Stimulated activated CD8-positive, alpha-beta memory T cell treated with anti-CD3 and anti-CD28 coated beads, Interleukin-12 subunit alpha, Interleukin-12 subunit beta, amount 100 ng/mL, for 24 hours (primary cell): ENCODE results near the gene DBNDD2.

Source experiments
- DNase-seq: peaks from one replicate; pipeline ENCODE4 v3.0.0-alpha.2; 2020; ENCODE audit errors: extremely low read depth

Gene DBNDD2

DNA sequence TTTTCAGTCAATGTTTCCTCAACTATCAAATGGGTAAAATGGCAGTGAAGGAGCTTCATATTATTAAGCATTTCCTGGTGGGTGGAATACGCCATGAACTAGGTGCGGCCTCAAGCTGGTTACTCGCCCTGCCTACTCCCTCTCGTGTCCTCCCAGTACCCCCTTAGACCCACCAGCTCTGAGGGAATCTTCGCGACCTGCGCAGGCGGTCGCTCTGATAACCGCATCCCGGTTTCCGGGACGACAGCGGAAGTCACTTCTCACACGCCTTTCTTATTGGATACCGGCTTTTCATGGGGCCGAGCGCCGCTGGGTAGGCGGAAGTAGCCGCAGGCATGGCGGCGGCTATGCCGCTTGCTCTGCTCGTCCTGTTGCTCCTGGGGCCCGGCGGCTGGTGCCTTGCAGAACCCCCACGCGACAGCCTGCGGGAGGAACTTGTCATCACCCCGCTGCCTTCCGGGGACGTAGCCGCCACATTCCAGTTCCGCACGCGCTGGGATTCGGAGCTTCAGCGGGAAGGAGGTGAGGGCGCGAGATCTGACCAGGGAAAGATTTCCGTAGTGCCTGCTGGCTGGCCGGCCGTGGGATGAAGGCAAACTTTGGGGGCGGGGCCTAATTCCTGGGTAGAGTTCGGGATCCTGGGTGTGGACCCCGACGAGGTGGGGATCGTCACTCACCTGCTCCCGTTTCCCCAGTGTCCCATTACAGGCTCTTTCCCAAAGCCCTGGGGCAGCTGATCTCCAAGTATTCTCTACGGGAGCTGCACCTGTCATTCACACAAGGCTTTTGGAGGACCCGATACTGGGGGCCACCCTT lies 7.9 kb downstream of the DBNDD2 start, which contains the start of gene PIGT:
TSS of gene PIGT (plus strand) at position 320 of the 816 bp plus-strand sequence. CDS start at position 336, 16 bp downstream.
- peak; percentile 74 for DNase-seq

DNA sequence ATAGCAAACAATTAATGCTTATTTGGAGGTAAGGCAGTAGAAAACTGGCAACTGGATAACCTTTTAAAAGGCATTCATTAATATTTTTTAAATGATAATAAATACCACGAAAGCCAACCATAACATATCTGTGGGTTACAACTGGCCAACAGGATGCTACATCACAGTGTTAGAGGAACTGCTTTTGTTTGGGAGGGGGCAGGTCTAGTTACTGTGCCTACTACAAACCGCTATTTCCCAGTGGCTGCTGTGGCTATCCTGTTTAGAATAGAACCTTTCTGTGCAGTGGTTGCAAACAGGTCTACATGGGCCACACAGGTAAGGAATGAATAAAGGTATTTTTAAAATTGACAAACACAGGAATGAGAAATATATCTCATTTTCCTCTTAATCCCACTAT lies 8.8 kb downstream of the DBNDD2 start:
- no peak for DNase-seq

DNA sequence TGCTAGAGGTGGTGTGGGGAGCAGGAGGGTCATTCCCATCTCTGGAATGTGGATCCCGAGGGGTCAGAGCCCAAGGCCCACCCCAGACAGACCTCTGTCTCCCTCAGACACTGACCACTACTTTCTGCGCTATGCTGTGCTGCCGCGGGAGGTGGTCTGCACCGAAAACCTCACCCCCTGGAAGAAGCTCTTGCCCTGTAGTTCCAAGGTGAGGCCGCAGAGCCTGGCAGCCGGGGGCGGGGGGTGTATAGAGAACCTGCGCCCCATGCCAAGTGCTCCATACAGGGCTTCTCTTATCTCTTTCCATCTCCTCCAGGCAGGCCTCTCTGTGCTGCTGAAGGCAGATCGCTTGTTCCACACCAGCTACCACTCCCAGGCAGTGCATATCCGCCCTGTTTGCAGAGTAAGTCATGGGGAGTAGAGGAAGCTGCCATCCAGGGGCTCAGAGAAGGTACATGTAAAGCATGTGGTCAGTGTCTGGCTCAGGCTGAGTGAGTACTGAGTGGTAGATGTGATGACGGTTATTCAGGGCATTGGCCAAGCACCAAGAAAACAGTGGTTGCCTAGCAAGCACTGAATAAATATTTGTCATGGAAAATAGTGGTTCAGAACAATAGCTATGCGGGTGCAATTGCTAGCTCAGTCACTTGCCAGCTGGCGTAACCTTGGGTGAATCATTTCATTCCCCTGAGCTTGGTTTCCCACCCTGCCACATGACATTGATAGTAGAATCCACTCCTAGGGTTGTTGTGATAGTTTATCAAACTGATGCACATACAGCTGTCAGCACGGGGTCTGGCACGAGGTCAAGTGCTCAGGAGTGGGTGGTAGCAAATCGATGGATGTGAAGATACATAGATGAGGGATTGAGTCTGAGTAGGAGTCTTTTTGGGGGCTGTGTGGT lies 11.4 kb downstream of the DBNDD2 start:
- no peak for DNase-seq

DNA sequence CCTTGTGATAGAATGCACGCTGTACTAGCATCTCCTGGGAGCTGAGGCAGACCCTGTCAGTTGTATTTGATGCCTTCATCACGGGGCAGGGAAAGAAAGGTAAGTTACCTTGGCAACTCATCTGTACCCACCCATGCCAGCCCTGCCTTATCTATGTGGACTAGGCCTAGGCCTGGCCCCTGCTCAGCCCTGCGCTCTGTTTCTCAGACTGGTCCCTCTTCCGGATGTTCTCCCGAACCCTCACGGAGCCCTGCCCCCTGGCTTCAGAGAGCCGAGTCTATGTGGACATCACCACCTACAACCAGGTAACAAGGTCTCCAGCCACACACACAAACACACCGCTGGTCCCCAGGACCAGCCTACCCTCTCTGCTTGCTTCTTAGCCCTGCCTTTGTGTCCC lies 12.0 kb downstream of the DBNDD2 start:
- DNase-seq: no peak

GRCh38 chr20:45423700-45424099 lies 15.6 kb downstream of the DBNDD2 start:
- DNase-seq: no peak

DNA sequence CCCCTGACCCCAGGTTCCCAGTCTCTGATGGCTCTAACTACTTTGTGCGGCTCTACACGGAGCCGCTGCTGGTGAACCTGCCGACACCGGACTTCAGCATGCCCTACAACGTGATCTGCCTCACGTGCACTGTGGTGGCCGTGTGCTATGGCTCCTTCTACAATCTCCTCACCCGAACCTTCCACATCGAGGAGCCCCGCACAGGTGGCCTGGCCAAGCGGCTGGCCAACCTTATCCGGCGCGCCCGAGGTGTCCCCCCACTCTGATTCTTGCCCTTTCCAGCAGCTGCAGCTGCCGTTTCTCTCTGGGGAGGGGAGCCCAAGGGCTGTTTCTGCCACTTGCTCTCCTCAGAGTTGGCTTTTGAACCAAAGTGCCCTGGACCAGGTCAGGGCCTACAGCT lies 17.5 kb downstream of the DBNDD2 start:
- no peak for DNase-seq

DNA sequence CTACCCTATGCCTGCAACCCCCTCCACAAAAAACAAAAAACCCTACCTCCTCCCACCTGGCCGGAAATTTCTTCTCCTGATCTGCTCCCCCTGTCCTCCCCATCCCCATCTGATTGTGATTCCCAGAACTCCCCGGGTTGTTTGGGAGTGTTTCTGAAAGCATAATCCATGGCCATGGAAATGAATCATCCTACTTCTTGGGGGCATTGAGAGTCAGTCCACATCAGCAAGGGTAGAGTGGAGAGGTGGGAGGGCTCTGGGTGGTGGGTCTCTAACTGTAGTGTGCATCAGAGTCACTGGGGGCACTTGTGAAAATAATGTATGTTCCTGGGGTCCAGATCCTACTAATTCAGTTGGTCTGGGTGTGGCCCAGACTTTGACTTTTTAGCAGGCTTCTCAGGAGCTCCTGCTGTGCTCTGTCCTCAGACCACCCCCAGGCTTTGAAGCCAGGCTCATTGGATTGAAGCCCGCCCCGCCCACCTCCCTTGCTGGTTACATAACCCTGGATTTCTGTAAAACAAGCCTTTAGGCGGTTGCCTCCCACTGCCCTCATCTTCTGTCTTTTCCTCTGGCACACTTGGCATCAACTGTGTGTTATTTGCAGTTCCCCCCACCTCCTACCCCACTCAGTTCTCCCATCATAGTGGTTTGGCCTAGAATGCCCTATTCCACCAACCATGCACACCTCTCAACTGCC lies 18.4 kb downstream of the DBNDD2 start:
- no peak for DNase-seq

DNA sequence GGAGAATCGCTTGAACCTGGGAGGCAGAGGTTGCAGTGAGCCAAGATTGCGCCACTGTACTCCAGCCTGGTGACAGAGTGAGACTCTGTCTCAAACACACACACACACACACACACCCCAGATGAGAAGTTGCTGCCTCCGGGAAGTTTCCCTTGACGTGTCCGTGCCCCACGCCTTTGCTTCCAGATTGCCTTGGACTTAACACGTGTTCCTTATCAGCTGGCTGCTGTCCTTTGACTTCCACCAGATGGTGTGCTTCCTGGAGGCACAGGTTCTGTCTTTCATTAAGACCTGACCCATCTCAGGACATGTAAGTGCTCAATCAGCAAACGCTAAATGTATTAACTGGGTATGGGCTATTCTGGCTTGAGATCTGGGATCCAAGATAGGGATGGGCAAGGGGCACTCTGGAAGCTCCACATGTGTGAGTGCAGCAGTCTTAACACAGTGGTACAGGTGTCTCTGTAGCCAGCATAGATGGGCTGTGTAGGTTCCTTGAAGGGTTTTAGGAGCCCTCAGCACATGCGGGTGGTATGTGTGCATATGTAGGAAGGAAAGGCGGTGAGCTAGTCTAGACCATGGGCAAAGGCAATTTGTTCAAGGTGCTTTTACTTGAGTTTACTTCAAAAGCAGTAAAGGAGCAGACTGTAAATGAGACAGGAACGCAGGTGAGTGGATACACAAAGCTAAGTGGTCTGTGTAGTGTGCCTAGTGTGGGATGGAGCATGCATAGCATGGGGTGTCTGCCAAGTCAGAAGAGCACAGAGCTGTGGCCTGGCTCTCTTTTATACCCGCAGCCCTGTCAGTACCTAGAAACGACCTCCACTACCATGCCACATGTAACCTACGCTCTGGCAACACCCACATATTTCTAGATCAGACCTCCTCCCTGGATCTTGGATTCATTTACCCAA lies 19.4 kb downstream of the DBNDD2 start:
- no peak for DNase-seq

DNA sequence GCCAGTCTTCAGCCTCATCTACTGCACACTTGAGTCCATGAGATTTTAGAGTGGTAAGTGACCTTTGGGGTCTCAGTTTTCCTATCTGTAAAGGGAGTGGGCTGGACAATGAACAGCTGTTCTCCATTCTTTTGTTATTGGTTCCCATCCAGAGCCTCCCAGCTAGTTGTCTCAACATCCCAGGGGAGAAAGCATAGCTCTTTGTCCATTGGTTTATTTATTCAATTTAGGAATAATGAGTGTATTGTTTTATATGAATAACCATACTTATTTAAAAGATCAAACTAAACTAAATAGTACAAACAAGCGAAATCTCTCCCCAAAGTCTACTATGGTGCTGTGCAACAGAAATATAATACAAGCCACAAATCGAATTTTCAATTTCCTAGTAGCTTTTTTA lies 21.5 kb downstream of the DBNDD2 start:
- no peak for DNase-seq

DNA sequence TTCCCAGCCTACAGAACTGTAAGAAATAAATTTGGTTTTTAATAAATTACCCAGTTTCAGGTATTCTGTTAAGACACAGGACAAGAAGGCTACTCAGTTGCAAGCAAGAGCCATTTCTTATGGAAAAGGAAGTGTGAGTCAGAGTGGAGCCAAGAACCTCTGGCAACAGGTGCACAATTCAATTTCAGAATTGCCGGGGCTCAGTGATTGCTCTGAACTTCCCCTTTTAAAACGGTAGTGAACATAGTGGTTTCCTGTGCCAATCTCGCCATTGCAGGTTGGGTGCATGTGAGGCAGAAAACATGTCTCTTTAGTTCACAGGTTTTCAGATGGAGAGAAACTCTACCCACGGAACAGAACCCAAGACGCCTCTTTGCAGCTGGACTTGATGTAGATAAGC lies 24.2 kb downstream of the DBNDD2 start:
- no peak for DNase-seq

GRCh38 chr20:45433316-45433715 lies 25.2 kb downstream of the DBNDD2 start:
- no peak for DNase-seq

GRCh38 chr20:45433976-45434375 lies 25.9 kb downstream of the DBNDD2 start:
- no peak for DNase-seq

DNA sequence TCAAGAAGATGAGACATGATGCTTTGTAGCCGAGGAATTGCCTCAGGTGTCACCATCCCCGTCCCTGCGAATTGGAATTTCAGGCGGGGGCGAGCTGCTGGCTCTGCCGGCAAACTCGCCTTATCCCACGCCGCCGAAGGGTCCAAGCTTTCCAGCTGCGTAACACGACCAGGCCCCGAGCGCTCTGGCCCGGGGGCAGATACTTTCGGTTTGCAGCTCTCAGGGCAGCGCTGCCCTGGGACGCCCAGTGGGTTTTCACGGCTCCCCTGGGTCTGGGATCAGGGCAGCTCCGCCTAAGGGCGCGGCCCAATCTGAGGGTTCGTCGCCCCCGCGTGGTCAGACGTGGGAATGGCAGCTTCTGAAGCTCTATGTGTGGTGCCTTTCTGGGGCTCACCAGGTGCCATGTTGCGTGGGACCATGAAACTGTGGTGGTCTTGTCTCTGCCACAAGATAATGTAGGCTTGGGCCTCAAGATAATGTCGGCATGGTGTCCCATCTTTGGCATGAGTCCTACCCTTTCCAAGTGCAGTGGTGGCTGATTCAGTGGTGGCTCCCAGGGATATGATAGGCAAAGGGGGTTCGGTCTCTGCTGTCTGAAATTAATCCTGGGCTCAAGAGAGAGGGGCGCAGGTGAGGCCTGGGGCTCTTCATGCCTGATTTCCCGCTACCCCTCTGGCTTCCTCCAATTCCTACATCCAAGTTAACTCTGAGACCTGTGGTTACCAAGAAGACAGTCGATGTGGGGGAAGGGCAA lies 28.8 kb downstream of the DBNDD2 start:
- DNase-seq: peak; percentile 60

DNA sequence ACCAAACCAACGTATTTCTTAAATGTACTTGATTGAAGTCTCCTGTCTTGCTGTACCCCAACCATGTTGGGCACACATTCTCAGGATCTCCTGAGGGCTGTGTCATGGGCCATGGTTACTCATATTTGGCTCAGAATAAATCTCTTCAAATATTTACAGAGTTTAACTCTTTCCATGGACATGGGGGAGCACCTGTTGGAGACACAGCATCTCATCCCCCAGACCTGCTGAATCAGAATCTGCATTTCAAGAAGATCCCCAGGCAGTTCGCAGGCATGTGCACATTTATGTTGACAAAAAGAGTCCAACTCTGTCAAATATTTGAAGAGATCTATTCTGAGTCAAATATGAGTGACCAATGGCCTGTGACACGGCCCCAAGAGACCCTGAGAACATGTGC lies 32.3 kb downstream of the DBNDD2 start:
- no peak for DNase-seq

GRCh38 chr20:45440891-45441685 lies 33.0 kb downstream of the DBNDD2 start:
- DNase-seq: no peak

GRCh38 chr20:45441746-45442145 lies 33.7 kb downstream of the DBNDD2 start:
- DNase-seq: no peak

GRCh38 chr20:45444050-45444449 lies 36.0 kb downstream of the DBNDD2 start:
- no peak for DNase-seq

DNA sequence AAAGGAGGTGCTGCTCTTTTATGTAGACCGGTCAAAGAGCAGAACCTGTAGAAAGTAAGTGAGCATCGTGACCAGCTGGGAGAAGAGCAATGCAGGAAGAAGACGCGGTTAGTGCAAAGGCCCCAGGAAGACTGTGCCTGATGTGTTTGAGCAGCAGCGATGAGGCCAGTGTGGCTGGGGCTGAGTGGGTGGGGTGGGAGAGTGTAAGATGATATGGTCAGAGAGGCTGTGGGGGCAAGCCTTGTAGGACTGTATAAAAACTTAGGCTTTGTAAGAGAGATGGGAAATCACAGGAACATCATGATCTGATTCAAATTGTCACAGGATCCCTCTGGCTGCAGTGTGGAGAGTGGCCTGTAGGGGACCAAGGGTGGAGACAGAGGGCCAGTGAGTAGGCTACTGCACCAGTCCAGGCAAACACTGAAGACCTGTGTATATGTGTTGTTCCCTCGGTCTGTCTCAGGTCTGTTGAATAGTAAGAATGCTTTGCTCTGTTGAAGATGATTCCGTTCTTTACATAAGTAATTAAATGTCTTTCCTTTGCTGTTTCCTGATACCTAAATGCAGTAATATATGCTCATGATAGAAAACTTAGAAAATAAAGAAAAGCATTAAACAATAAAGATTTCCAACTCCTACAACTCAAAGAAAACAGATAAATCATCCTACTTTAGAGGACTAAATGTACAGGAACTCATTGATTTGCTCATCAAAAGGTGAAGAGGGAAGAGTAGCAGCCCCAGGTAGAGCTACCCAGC lies 37.9 kb downstream of the DBNDD2 start:
- no peak for DNase-seq

DNA sequence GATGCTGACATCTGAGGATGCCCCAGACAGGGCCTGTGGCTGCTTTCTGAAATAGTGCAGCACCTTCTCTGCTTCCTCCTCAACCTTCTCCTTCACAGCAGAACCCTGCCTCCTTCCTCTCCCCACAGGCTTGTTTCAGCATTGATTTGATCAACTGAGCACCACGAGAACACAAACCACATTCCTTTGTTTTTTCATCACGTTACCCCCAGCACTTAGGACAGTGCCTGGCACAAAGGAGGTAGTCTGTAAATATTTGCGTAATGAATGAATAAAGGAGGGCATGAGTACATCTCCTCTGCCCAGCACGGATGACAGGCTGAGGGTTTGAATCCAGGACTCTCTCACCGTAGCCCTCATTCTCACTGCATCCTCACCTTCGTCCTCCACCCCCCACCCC lies 40.2 kb downstream of the DBNDD2 start:
- no peak for DNase-seq
